HEK293 (cell line): Measurements from ENCODE around the gene HOXC10.
A peak's percentile ranks its signal among the peaks of the same experiment; 100 is the strongest.

ENCODE experiments used
- EGR2 ChIP-seq: fragments of 450-650 bp; formaldehyde crosslinking; IDR thresholded peaks from 2 replicates; pipeline ENCODE4 v1.5.1; 2016; ENCODE audit warnings: low read depth, missing biosample characterization, missing genetic modification characterization
- OVOL3 ChIP-seq: fragments of 450-650 bp; formaldehyde crosslinking; IDR thresholded peaks from 2 replicates; pipeline ENCODE4 v1.5.1; 2016; ENCODE audit warnings: missing biosample characterization, missing genetic modification characterization
- PRDM1 ChIP-seq: fragments of 450-650 bp; formaldehyde crosslinking; IDR thresholded peaks from 2 replicates; pipeline ENCODE4; 2016; ENCODE audit warnings: missing biosample characterization, missing genetic modification characterization
- PRDM4 ChIP-seq: fragments of 450-650 bp; formaldehyde crosslinking; IDR thresholded peaks from 2 replicates; pipeline ENCODE4 v1.5.1; 2017; ENCODE audit warnings: missing biosample characterization, missing genetic modification characterization
- RBAK ChIP-seq: fragments of 450-650 bp; formaldehyde crosslinking; IDR thresholded peaks from 2 replicates; pipeline ENCODE4 v1.5.1; 2016; ENCODE audit warnings: missing biosample characterization, missing genetic modification characterization
- SCRT1 ChIP-seq: fragments of 450-650 bp; formaldehyde crosslinking; IDR thresholded peaks from 2 replicates; pipeline ENCODE4 v1.5.1; 2016; ENCODE audit warnings: missing biosample characterization, missing genetic modification characterization, borderline replicate concordance
- SP2 ChIP-seq: fragments of 450-650 bp; formaldehyde crosslinking; IDR thresholded peaks from 2 replicates; pipeline ENCODE4 v1.5.1; 2016; ENCODE audit warnings: missing biosample characterization, missing genetic modification characterization
- YY1 ChIP-seq: fragments of 450-650 bp; formaldehyde crosslinking; IDR thresholded peaks from 2 replicates; pipeline ENCODE4 v1.5.1; 2018; ENCODE audit warnings: missing biosample characterization, missing genetic modification characterization
- YY2 ChIP-seq: fragments of 450-650 bp; formaldehyde crosslinking; IDR thresholded peaks from 2 replicates; pipeline ENCODE4 v1.5.1; 2016; ENCODE audit warnings: missing biosample characterization, missing genetic modification characterization
- ZBTB1 ChIP-seq: fragments of 450-650 bp; formaldehyde crosslinking; IDR thresholded peaks from 2 replicates; pipeline ENCODE4 v1.5.1; 2016; ENCODE audit warnings: missing biosample characterization, missing genetic modification characterization
- ZFP3 ChIP-seq: fragments of 450-650 bp; formaldehyde crosslinking; IDR thresholded peaks from 2 replicates; pipeline ENCODE4 v1.5.1; 2016; ENCODE audit warnings: low read depth, missing biosample characterization, missing genetic modification characterization
- ZNF138 ChIP-seq: fragments of 450-650 bp; formaldehyde crosslinking; IDR thresholded peaks from 2 replicates; pipeline ENCODE4 v1.5.1; 2016; ENCODE audit warnings: missing biosample characterization, missing genetic modification characterization, borderline replicate concordance
- ZNF274 ChIP-seq, 2 experiments: fragments of 200-500 bp in 1 of 2; fragments of 450-650 bp in 1 of 2; sonication (Bioruptor generic) in 1 of 2; formaldehyde crosslinking in 1 of 2; IDR thresholded peaks; 2 replicates each; pipeline versions ENCODE4 v1.5.1 to v1.6.1; 2014 to 2016; ENCODE audit warnings: borderline replicate concordance in 1 of 2, inconsistent platforms in 1 of 2, low read length in 1 of 2, missing biosample characterization in 1 of 2, missing genetic modification characterization in 1 of 2
- ZNF280D ChIP-seq: fragments of 450-650 bp; formaldehyde crosslinking; IDR thresholded peaks from 2 replicates; pipeline ENCODE4 v1.5.1; 2016; ENCODE audit warnings: missing biosample characterization, missing genetic modification characterization
- ZNF292 ChIP-seq: fragments of 450-650 bp; formaldehyde crosslinking; IDR thresholded peaks from 2 replicates; pipeline ENCODE4 v1.5.1; 2016; ENCODE audit warnings: low read depth, missing biosample characterization, missing genetic modification characterization, borderline replicate concordance
- ZNF341 ChIP-seq: fragments of 450-650 bp; formaldehyde crosslinking; IDR thresholded peaks from 2 replicates; pipeline ENCODE4; 2016; ENCODE audit warnings: low read depth, missing biosample characterization, missing genetic modification characterization
- ZNF394 ChIP-seq: fragments of 450-650 bp; formaldehyde crosslinking; IDR thresholded peaks from 2 replicates; pipeline ENCODE4 v1.5.1; 2016; ENCODE audit warnings: missing biosample characterization, missing genetic modification characterization, mild to moderate bottlenecking, moderate library complexity, borderline replicate concordance
- ZNF423 ChIP-seq: fragments of 450-650 bp; formaldehyde crosslinking; IDR thresholded peaks from 2 replicates; pipeline ENCODE4 v1.5.1; 2016; ENCODE audit warnings: missing biosample characterization, missing genetic modification characterization
- ZNF518A ChIP-seq: fragments of 450-650 bp; formaldehyde crosslinking; conservative IDR thresholded peaks from 2 replicates; pipeline ENCODE4 v1.5.1; 2016; ENCODE audit warnings: low read depth, missing biosample characterization, missing genetic modification characterization
- ZNF561 ChIP-seq: fragments of 450-650 bp; IDR thresholded peaks from 2 replicates; pipeline ENCODE4 v1.5.1; 2018; ENCODE audit warnings: missing biosample characterization, missing genetic modification characterization, borderline replicate concordance
- ZNF624 ChIP-seq: fragments of 450-650 bp; formaldehyde crosslinking; IDR thresholded peaks from 2 replicates; pipeline ENCODE4 v1.5.1; 2017; ENCODE audit warnings: missing biosample characterization, missing genetic modification characterization
- ZNF704 ChIP-seq: fragments of 450-650 bp; formaldehyde crosslinking; IDR thresholded peaks from 2 replicates; pipeline ENCODE4 v1.5.1; 2016; ENCODE audit warnings: missing biosample characterization, missing genetic modification characterization
- ZNF707 ChIP-seq: fragments of 450-650 bp; formaldehyde crosslinking; IDR thresholded peaks from 2 replicates; pipeline ENCODE4 v1.5.1; 2016; ENCODE audit warnings: missing biosample characterization, missing genetic modification characterization
- ZNF776 ChIP-seq: fragments of 450-650 bp; formaldehyde crosslinking; IDR thresholded peaks from 2 replicates; pipeline ENCODE4 v1.5.0; 2017; ENCODE audit warnings: missing biosample characterization, missing genetic modification characterization, borderline replicate concordance

Gene HOXC10

GRCh38 chr12:54000116-54001114 is 15.5 kb downstream of the HOXC10 start, which contains the start of gene HOXC9 (continued):
- TF ChIP-seq ZNF280D (tag by site-specific recombination) (no peak), YY2 (tag by site-specific recombination) (no peak), ZNF704 (tag by site-specific recombination) (no peak), ZBTB1 (tag by site-specific recombination) (no peak), ZFP3 (tag by site-specific recombination) (no peak), PRDM4 (tag by site-specific recombination) (no peak), ZNF394 (tag by site-specific recombination) (no peak), YY1 (tag by site-specific recombination) (no peak), ZNF274 (IDR thresholded peaks at IDR 0.05; ENCODE audit: low read length) (no peak), ZNF274 (tag by site-specific recombination; IDR thresholded peaks at IDR 0.05; ENCODE audit: borderline replicate concordance) (no peak), ZNF624 (tag by site-specific recombination) (no peak), ZNF423 (no peak), RBAK (tag by site-specific recombination) (no peak), OVOL3 (tag by site-specific recombination) (no peak), ZNF707 (tag by site-specific recombination) (no peak), ZNF292 (tag by site-specific recombination) (no peak), ZNF518A (tag by site-specific recombination) (no peak), PRDM1 (tag by site-specific recombination) (no peak), ZNF138 (tag by site-specific recombination) (no peak), ZNF776 (no peak), ZNF561 (tag by site-specific recombination) (no peak), SCRT1 (tag by site-specific recombination) (no peak), EGR2 (tag by site-specific recombination) (peak; percentile 35), SP2 (no peak; the same call in 1 of the 2 replicates), ZNF341 (no peak)
